SK-N-SH treated with all-trans-retinoic acid at 6 μM for 48 hours (cell line): ENCODE measurements around the gene EAF1.

Source experiments
- ATAC-seq: fragments of 200-7000 bp; cut with Tn5 transposase; 3 replicates; pipeline ENCODE4 v1.9.1; 2020; ENCODE audit warnings: mild to moderate bottlenecking, moderate library complexity
- ARNTL ChIP-seq: fragments of 450-650 bp; formaldehyde crosslinking; IDR thresholded peaks from 2 replicates; pipeline ENCODE4 v1.5.0; 2020; ENCODE audit warnings: low read depth, mild to moderate bottlenecking, moderate library complexity, borderline replicate concordance
- BACH2 ChIP-seq: fragments of 250-450 bp; sonication (Bioruptor Pico); IDR thresholded peaks from 2 replicates; pipeline ENCODE4 v1.9.0; 2021; ENCODE audit warnings: mild to moderate bottlenecking, borderline replicate concordance
- CREB5 ChIP-seq: fragments of 250-450 bp; sonication (Bioruptor Pico); IDR thresholded peaks from 2 replicates; pipeline ENCODE4 v1.5.1; 2020; ENCODE audit warnings: low read depth, mild to moderate bottlenecking, moderate library complexity
- CSRNP3 ChIP-seq: fragments of 250-450 bp; sonication (Bioruptor Pico); IDR thresholded peaks from 2 replicates; pipeline ENCODE4 v1.5.1; 2021; ENCODE audit warnings: mild to moderate bottlenecking, moderate library complexity
- ESRRG ChIP-seq: fragments of 250-450 bp; sonication (Bioruptor Pico); IDR thresholded peaks from 2 replicates; pipeline ENCODE4 v1.6.1; 2021; ENCODE audit warnings: mild to moderate bottlenecking
- GLIS3 ChIP-seq: fragments of 250-450 bp; sonication (Bioruptor Pico); IDR thresholded peaks from 2 replicates; pipeline ENCODE4 v1.5.0; 2020; ENCODE audit warnings: mild to moderate bottlenecking, moderate library complexity
- ISL1 ChIP-seq: fragments of 250-450 bp; sonication (Bioruptor Pico); IDR thresholded peaks from 2 replicates; pipeline ENCODE4 v2.1.2; 2022; ENCODE audit warnings: mild to moderate bottlenecking, moderate library complexity
- OSR1 ChIP-seq: fragments of 250-450 bp; sonication (Bioruptor Pico); IDR thresholded peaks from 2 replicates; pipeline ENCODE4 v1.8.0; 2022; ENCODE audit warnings: moderate library complexity, mild to moderate bottlenecking, inconsistent platforms
- PATZ1 ChIP-seq: fragments of 250-450 bp; sonication (Bioruptor Pico); IDR thresholded peaks from 2 replicates; pipeline ENCODE4 v1.8.0; 2020; ENCODE audit warnings: mild to moderate bottlenecking, moderate library complexity, borderline replicate concordance
- POU6F1 ChIP-seq: fragments of 250-450 bp; sonication (Bioruptor Pico); IDR thresholded peaks from 2 replicates; pipeline ENCODE4 v1.8.0; 2021; ENCODE audit warnings: low read depth, mild to moderate bottlenecking, moderate library complexity, borderline replicate concordance
- PPARA ChIP-seq: fragments of 250-450 bp; sonication (Bioruptor Pico); IDR thresholded peaks from 2 replicates; pipeline ENCODE4 v1.5.0; 2020; ENCODE audit warnings: mild to moderate bottlenecking, borderline replicate concordance
- SNAI2 ChIP-seq: fragments of 250-450 bp; sonication (Bioruptor Pico); IDR thresholded peaks from 2 replicates; pipeline ENCODE4 v1.5.0; 2020; ENCODE audit warnings: mild to moderate bottlenecking, moderate library complexity
- TCF4 ChIP-seq: fragments of 250-450 bp; sonication (Bioruptor Pico); IDR thresholded peaks from 2 replicates; pipeline ENCODE4 v1.8.0; 2021; ENCODE audit warnings: mild to moderate bottlenecking, moderate library complexity, borderline replicate concordance
- TOX ChIP-seq: fragments of 250-450 bp; sonication (Bioruptor Pico); IDR thresholded peaks from 2 replicates; pipeline ENCODE4 v1.8.0; 2021; ENCODE audit warnings: mild to moderate bottlenecking, moderate library complexity, borderline replicate concordance
- TSHZ2 ChIP-seq: fragments of 250-450 bp; sonication (Bioruptor Pico); IDR thresholded peaks from 2 replicates; pipeline ENCODE4 v1.5.0; 2020; ENCODE audit warnings: mild to moderate bottlenecking, moderate library complexity
- ZC3H10 ChIP-seq: fragments of 250-450 bp; sonication (Bioruptor Pico); IDR thresholded peaks from 2 replicates; pipeline ENCODE4 v1.5.1; 2021; ENCODE audit warnings: mild to moderate bottlenecking, moderate library complexity
- ZFP3 ChIP-seq: fragments of 250-450 bp; sonication (Bioruptor Pico); IDR thresholded peaks from 2 replicates; pipeline ENCODE4 v1.5.0; 2020; ENCODE audit warnings: mild to moderate bottlenecking, moderate library complexity
- ZFP30 ChIP-seq: fragments of 450-650 bp; formaldehyde crosslinking; IDR thresholded peaks from 2 replicates; pipeline ENCODE4 v1.5.0; 2022; ENCODE audit warnings: mild to moderate bottlenecking, moderate library complexity
- ZNF565 ChIP-seq: fragments of 450-650 bp; formaldehyde crosslinking; conservative IDR thresholded peaks from 2 replicates; pipeline ENCODE4 v1.5.0; 2020; ENCODE audit warnings: low read depth, mild to moderate bottlenecking, moderate library complexity
- ZNF70 ChIP-seq: fragments of 450-650 bp; formaldehyde crosslinking; IDR thresholded peaks from 2 replicates; pipeline ENCODE4 v1.5.0; 2020; ENCODE audit warnings: mild to moderate bottlenecking, moderate library complexity
- ZNF8 ChIP-seq: fragments of 450-650 bp; formaldehyde crosslinking; IDR thresholded peaks from 2 replicates; pipeline ENCODE4 v1.5.0; 2020; ENCODE audit warnings: mild to moderate bottlenecking, moderate library complexity

EAF1 gene

GRCh38 chr3:15403495-15403894 is 23.9 kb upstream of the EAF1 start:
- TF ChIP-seq OSR1 (CRISPR knock-in tag) = no peak
- no peak for TF ChIP-seq SNAI2 (CRISPR knock-in tag)
- no peak for TF ChIP-seq POU6F1 (CRISPR knock-in tag)
- no peak for TF ChIP-seq GLIS3 (CRISPR knock-in tag)
- no peak for TF ChIP-seq CREB5 (CRISPR knock-in tag)
- TF ChIP-seq PATZ1 (CRISPR knock-in tag) = no peak
- TF ChIP-seq ZFP3 (CRISPR knock-in tag) = no peak
- TF ChIP-seq PPARA (CRISPR knock-in tag) = no peak
- TF ChIP-seq TCF4 = no peak
- TF ChIP-seq TSHZ2 (CRISPR knock-in tag) = no peak
- no peak for TF ChIP-seq TOX
- no peak for TF ChIP-seq ZNF70 (CRISPR knock-in tag)
- no peak for TF ChIP-seq ISL1 (CRISPR knock-in tag)
- no peak for TF ChIP-seq ZFP30 (CRISPR knock-in tag)
- no peak for TF ChIP-seq CSRNP3 (CRISPR knock-in tag)
- TF ChIP-seq, all 23 proteins: peak for 0

GRCh38 chr3:15403965-15404364 is 23.4 kb upstream of the EAF1 start:
- TF ChIP-seq ZFP3 (CRISPR knock-in tag) (no peak), PPARA (CRISPR knock-in tag) (no peak), ARNTL (CRISPR knock-in tag) (no peak), ZFP30 (CRISPR knock-in tag) (no peak), ZC3H10 (no peak), BACH2 (CRISPR knock-in tag) (no peak), TOX (no peak), TCF4 (no peak), TSHZ2 (CRISPR knock-in tag) (no peak), ISL1 (CRISPR knock-in tag) (no peak), CREB5 (CRISPR knock-in tag) (no peak), SNAI2 (CRISPR knock-in tag) (no peak), ESRRG (CRISPR knock-in tag) (no peak), ZNF565 (CRISPR knock-in tag) (no peak), ZNF8 (CRISPR knock-in tag) (no peak), OSR1 (CRISPR knock-in tag) (no peak), GLIS3 (CRISPR knock-in tag) (no peak), ZNF70 (CRISPR knock-in tag) (no peak), PATZ1 (CRISPR knock-in tag) (no peak)
- ATAC-seq = no peak

More at GRCh38 chr3:15403495-15403894, 23.9 kb upstream of the EAF1 start:
- no peak for ATAC-seq
